WTC11 (cell line): ENCODE results near the gene RBPMS2. TPM values are rescaled to one million over a fixed set of nuclear protein-coding genes. Genes with fewer than 3 reads are reported as not detected.
"Not testable (repeated sequence)": the region's sequence is repeated elsewhere in the genome, so short reads cannot be mapped to it uniquely, and the experiment has no call there.

Source experiments
- ATAC-seq: fragments of 200-7000 bp; cut with Tn5 transposase; 2 replicates; pipeline ENCODE4 v1.10.0; 2021; ENCODE audit warnings: mild to moderate bottlenecking, moderate library complexity
- CTCF ChIA-PET: fragments of 300-600 bp; sonication (Branson Sonifier 250); formaldehyde crosslinking; loops from one replicate; lab custom pipeline; 2021; ENCODE audit warnings: antibody characterized with exemption; lab: Charles Lee
- POLR2A ChIA-PET: fragments of 350-600 bp; sonication (Branson Sonifier 250); formaldehyde crosslinking; loops from one replicate; lab custom pipeline; 2021; ENCODE audit warnings: antibody characterized with exemption; lab: Charles Lee
- DNase-seq: peaks from one replicate; pipeline ENCODE4 v3.0.0; 2021; ENCODE audit warnings: low spot score
- H3K27ac Mint-ChIP-seq: 2 replicates; pipeline ENCODE4 v1.8.0; 2021; ENCODE audit warnings: mixed read lengths
- H3K27me3 Mint-ChIP-seq: 2 replicates; pipeline ENCODE4 v1.8.0; 2021; ENCODE audit warnings: low read depth, mild to moderate bottlenecking, moderate library complexity, mixed read lengths
- H3K36me3 Mint-ChIP-seq: 2 replicates; pipeline ENCODE4 v1.8.0; 2021; ENCODE audit warnings: mixed read lengths
- H3K4me1 Mint-ChIP-seq: 2 replicates; pipeline ENCODE4 v1.8.0; 2022; ENCODE audit warnings: mixed read lengths
- H3K4me3 Mint-ChIP-seq: 2 replicates; pipeline ENCODE4 v1.8.0; 2021; ENCODE audit warnings: mild to moderate bottlenecking, moderate library complexity, mixed read lengths
- H3K9me3 Mint-ChIP-seq: 2 replicates; pipeline ENCODE4 v1.8.0; 2021; ENCODE audit warnings: mixed read lengths
- AR ChIP-seq: fragments of 250-450 bp; sonication (Bioruptor Pico); IDR thresholded peaks from 2 replicates; pipeline ENCODE4 v1.9.0; 2021; ENCODE audit warnings: mild to moderate bottlenecking
- CTCF ChIP-seq: fragments of 200-600 bp; IDR thresholded peaks from 2 replicates; pipeline ENCODE4 v1.8.0; 2022; ENCODE audit warnings: antibody characterized with exemption
- FOXP1 ChIP-seq: sonication (generic); formaldehyde crosslinking; IDR thresholded peaks from 2 replicates; pipeline ENCODE4 v1.8.0; 2022; ENCODE audit warnings: missing genetic modification reagents, mild to moderate bottlenecking, moderate library complexity, borderline replicate concordance
- GABPB1 ChIP-seq: sonication (generic); formaldehyde crosslinking; IDR thresholded peaks from 2 replicates; pipeline ENCODE4 v1.8.1; 2023; ENCODE audit warnings: mild to moderate bottlenecking, missing genetic modification reagents
- HMGA2 ChIP-seq: fragments of 250-450 bp; sonication (Bioruptor Pico); IDR thresholded peaks from 2 replicates; pipeline ENCODE4 v1.4.0; 2021; ENCODE audit warnings: mild to moderate bottlenecking, moderate library complexity
- JUN ChIP-seq: sonication (generic); formaldehyde crosslinking; IDR thresholded peaks from 2 replicates; pipeline ENCODE4 v1.8.0; 2023; ENCODE audit warnings: mild to moderate bottlenecking, missing genetic modification reagents
- KAT7 ChIP-seq: sonication (generic); formaldehyde crosslinking; IDR thresholded peaks from 2 replicates; pipeline ENCODE4 v1.8.1; 2023; ENCODE audit warnings: missing genetic modification reagents, mild to moderate bottlenecking, borderline replicate concordance
- NFYB ChIP-seq: sonication (generic); formaldehyde crosslinking; conservative IDR thresholded peaks from 2 replicates; pipeline ENCODE4 v1.8.0; 2022; ENCODE audit warnings: low read depth, missing genetic modification reagents
- PREB ChIP-seq: sonication (generic); formaldehyde crosslinking; IDR thresholded peaks from 2 replicates; pipeline ENCODE4 v1.8.1; 2022; ENCODE audit warnings: mild to moderate bottlenecking, missing genetic modification reagents, moderate library complexity, borderline replicate concordance
- ZMAT4 ChIP-seq: fragments of 250-450 bp; sonication (Bioruptor Pico); IDR thresholded peaks from 2 replicates; pipeline ENCODE4 v1.9.0; 2021; ENCODE audit warnings: mild to moderate bottlenecking
- ZNF121 ChIP-seq: sonication (generic); formaldehyde crosslinking; IDR thresholded peaks from 2 replicates; pipeline ENCODE4 v1.8.0; 2023; ENCODE audit warnings: missing genetic modification reagents
- ZNF138 ChIP-seq: sonication (generic); formaldehyde crosslinking; conservative IDR thresholded peaks from 2 replicates; pipeline ENCODE4 v1.8.1; 2022; ENCODE audit warnings: mild to moderate bottlenecking, moderate library complexity, missing genetic modification reagents
- ZNF232 ChIP-seq: sonication (generic); formaldehyde crosslinking; IDR thresholded peaks from 2 replicates; pipeline ENCODE4 v1.8.0; 2022; ENCODE audit warnings: mild to moderate bottlenecking, missing genetic modification reagents
- ZNF263 ChIP-seq: sonication (generic); formaldehyde crosslinking; IDR thresholded peaks from 2 replicates; pipeline ENCODE4 v1.8.1; 2022; ENCODE audit warnings: low read depth, mild to moderate bottlenecking, moderate library complexity, missing genetic modification reagents
- ZNF416 ChIP-seq: fragments of 250-450 bp; sonication (Bioruptor Pico); IDR thresholded peaks from 2 replicates; pipeline ENCODE4 v1.9.0; 2021; ENCODE audit warnings: mild to moderate bottlenecking, inconsistent platforms
- ZSCAN18 ChIP-seq: fragments of 250-450 bp; sonication (Bioruptor Pico); IDR thresholded peaks from 2 replicates; pipeline ENCODE4 v2.1.2; 2022; ENCODE audit warnings: mild to moderate bottlenecking, moderate library complexity
- total RNA-seq: library from RNA; stranded (reverse); gene quantifications from 3 replicates; pipeline ENCODE4 v1.2.3, GENCODE V29; 2021

RBPMS2 gene
- total RNA-seq, 1 experiment from 2014 or later: 195 TPM

- TF ChIP-seq FOXP1 (CRISPR knock-in tag) (no peak), JUN (CRISPR knock-in tag) (no peak), HMGA2 (CRISPR knock-in tag) (no peak), ZNF416 (CRISPR knock-in tag) (no peak)
Measured at GRCh38 chr15:64803526-64803925, 28.1 kb upstream of the RBPMS2 start (continued).

- Mint-ChIP-seq H3K4me1 (peaks cover 8% of the 10 kb centered on the region), H3K9me3 (peaks cover 6% of the 10 kb centered on the region), H3K36me3 (peaks cover 19% of the 10 kb centered on the region), H3K4me3 (no peak overlapping the region), H3K27ac (no peak overlapping the region; the same call in 1 of the 2 replicates), H3K27me3 (no peaks in the 10 kb centered on the region; the same call in 1 of the 2 replicates)
- TF ChIP-seq GABPB1 (CRISPR knock-in tag) (no peak), ZNF121 (CRISPR knock-in tag) (peak; percentile 88)
- POLR2A ChIA-PET: interaction anchor here (0.9 to 2.4 kb wide), 2 partner anchors 8 to 25 kb away, joined by 4 to 9 read pairs; partner anchors contain the start of gene PIF1
- DNase-seq (no peak), ATAC-seq (no peak)
- CTCF ChIA-PET: interaction anchor here (2.5 kb wide), 1 partner anchor 10 kb away, joined by 15 read pairs; no protein-coding TSS in a partner anchor
Measured at GRCh38 chr15:64800476-64800875, 25.1 kb upstream of the RBPMS2 start.

GRCh38 chr15:64798905-64799304, 23.5 kb upstream of the RBPMS2 start:
- H3K27me3 Mint-ChIP-seq, CTCF ChIA-PET, DNase-seq, H3K4me3 Mint-ChIP-seq, H3K4me1 Mint-ChIP-seq, POLR2A ChIA-PET, H3K27ac Mint-ChIP-seq, ATAC-seq, H3K9me3 Mint-ChIP-seq: not testable (repeated sequence)
- H3K36me3 Mint-ChIP-seq: peaks cover 15% of the 10 kb centered on the region

GRCh38 chr15:64795921-64796320, 20.5 kb upstream of the RBPMS2 start:
- H3K9me3 Mint-ChIP-seq, H3K36me3 Mint-ChIP-seq, H3K4me1 Mint-ChIP-seq, H3K27ac Mint-ChIP-seq, DNase-seq, H3K27me3 Mint-ChIP-seq, POLR2A ChIA-PET, ATAC-seq, H3K4me3 Mint-ChIP-seq: not testable (repeated sequence)
- CTCF ChIA-PET: interaction anchor here (0.9 kb wide), 1 partner anchor 96 kb away, joined by 3 read pairs; no protein-coding TSS in a partner anchor

- H3K4me3 Mint-ChIP-seq, H3K27me3 Mint-ChIP-seq, POLR2A ChIA-PET, H3K36me3 Mint-ChIP-seq, CTCF ChIA-PET, ATAC-seq, H3K4me1 Mint-ChIP-seq, DNase-seq, H3K27ac Mint-ChIP-seq, H3K9me3 Mint-ChIP-seq: not testable (repeated sequence)
Measured at GRCh38 chr15:64795299-64795698, 19.9 kb upstream of the RBPMS2 start.

GRCh38 chr15:64792282-64792681, 16.9 kb upstream of the RBPMS2 start:
- Mint-ChIP-seq H3K27me3 (no peaks in the 10 kb centered on the region), H3K9me3 (no peaks in the 10 kb centered on the region), H3K4me1 (peaks cover 3% of the 10 kb centered on the region; the same call in 1 of the 2 replicates), H3K27ac (no peak overlapping the region), H3K36me3 (no peaks in the 10 kb centered on the region), H3K4me3 (no peak overlapping the region)
- DNase-seq: no peak
- no peak for ATAC-seq
- POLR2A ChIA-PET: interaction anchor here (1.5 kb wide), 1 partner anchor 18 kb away, joined by 4 read pairs; no protein-coding TSS in a partner anchor
- CTCF ChIA-PET: interaction anchor here (1.5 kb wide), 1 partner anchor 64 kb away, joined by 5 read pairs; no protein-coding TSS in a partner anchor
- no peak for TF ChIP-seq PREB (CRISPR knock-in tag)
- TF ChIP-seq ZNF263: no peak
- TF ChIP-seq HMGA2 (CRISPR knock-in tag): no peak
- TF ChIP-seq CTCF: no peak
- no peak for TF ChIP-seq ZMAT4 (CRISPR knock-in tag)
- TF ChIP-seq FOXP1 (CRISPR knock-in tag): no peak
- no peak for TF ChIP-seq NFYB (CRISPR knock-in tag)
- TF ChIP-seq AR: no peak
- TF ChIP-seq ZNF416 (CRISPR knock-in tag): no peak
- no peak for TF ChIP-seq ZSCAN18
- no peak for TF ChIP-seq ZNF232
- no peak for TF ChIP-seq KAT7 (CRISPR knock-in tag)
- TF ChIP-seq ZNF138 (CRISPR knock-in tag): no peak
